A375 (cell line): ENCODE results near the gene MME. TPM values are rescaled to one million over a fixed set of nuclear protein-coding genes. Genes with fewer than 3 reads are reported as not detected.

Source experiments
- total RNA-seq: library from RNA; depleted of rRNA; stranded (reverse); fragments of >200 nt; shearing (Covaris generic); gene quantifications from 2 replicates; pipeline ENCODE4 v1.2.3, GENCODE V29; 2014; rRNA removed

Gene MME
- total RNA-seq, result 7.6 and 9.4 TPM in 2 replicates

GRCh38 chr3:155079746-155080487, at the start of gene MME:
MME (plus strand) TSS chr3:155080319; CDS start chr3:155084168, 3,849 bp downstream.

Other genes with a start within 250 kb of the MME start
- gene STRIT1, start 213.4 kb downstream of the MME start, total RNA-seq, result not detected in 2 replicates